Choroid plexus epithelial cell (primary cell): ENCODE measurements around the gene DOLK.

ENCODE experiments used
- DNase-seq: peaks from one replicate; pipeline ENCODE4 v3.0.0-alpha.2; 2010; ENCODE audit warnings: low read depth
- H3K4me3 ChIP-seq: 2 replicates; pipeline ENCODE4 v1.5.1; 2011; ENCODE audit warnings: low read depth, mild to moderate bottlenecking, control low read depth, low read length, moderate library complexity
- CTCF ChIP-seq: conservative IDR thresholded peaks from 2 replicates; pipeline ENCODE4 v1.5.1; 2011; ENCODE audit warnings: low read depth, mild to moderate bottlenecking, control low read depth, inconsistent platforms, low read length, moderate library complexity

DOLK gene

GRCh38 chr9:128903871-128904620, 43.4 kb downstream of the DOLK start:
- H3K4me3 ChIP-seq, result no peak overlapping the region
- no peak for TF ChIP-seq CTCF
- DNase-seq, result no peak

- no peak overlapping the region for H3K4me3 ChIP-seq
- DNase-seq, result no peak
- TF ChIP-seq CTCF, result no peak
Observed at GRCh38 chr9:128903079-128903461, 44.3 kb downstream of the DOLK start.

GRCh38 chr9:128902351-128903078, 44.9 kb downstream of the DOLK start:
- no peak for DNase-seq
- H3K4me3 ChIP-seq, result no peak overlapping the region
- TF ChIP-seq CTCF, result no peak

GRCh38 chr9:128901822-128902221, 45.6 kb downstream of the DOLK start:
- TF ChIP-seq CTCF, result no peak
- H3K4me3 ChIP-seq, result no peak overlapping the region
- DNase-seq, result no peak

- H3K4me3 ChIP-seq, result no peak overlapping the region
- TF ChIP-seq CTCF, result no peak
- DNase-seq, result no peak
Observed at GRCh38 chr9:128901379-128901778, 46.0 kb downstream of the DOLK start.

- no peak for TF ChIP-seq CTCF
- DNase-seq, result no peak
Observed at GRCh38 chr9:128899566-128900322, 47.7 kb downstream of the DOLK start.

More at GRCh38 chr9:128899566-128900322, 47.7 kb downstream of the DOLK start:
- no peak overlapping the region for H3K4me3 ChIP-seq
